Ramos (cell line): ENCODE data around the gene ACVR1B.

Source experiments
- in situ Hi-C: fragments of 300-500 bp; cut with MboI; formaldehyde crosslinking; loops from one replicate; pipeline ENCODE4 v1.14.3; 2022; ENCODE audit warnings: low sequenced_read_pairs; ENCODE audit not compliant: unreplicated experiment

Gene ACVR1B

DNA sequence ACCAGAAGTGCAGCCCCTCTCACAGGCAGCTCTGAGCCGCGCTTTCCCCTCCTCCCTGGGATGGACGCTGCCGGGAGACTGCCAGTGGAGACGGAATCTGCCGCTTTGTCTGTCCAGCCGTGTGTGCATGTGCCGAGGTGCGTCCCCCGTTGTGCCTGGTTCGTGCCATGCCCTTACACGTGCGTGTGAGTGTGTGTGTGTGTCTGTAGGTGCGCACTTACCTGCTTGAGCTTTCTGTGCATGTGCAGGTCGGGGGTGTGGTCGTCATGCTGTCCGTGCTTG, 43.0 kb downstream of the ACVR1B start:
- in situ Hi-C loops = no loop called here

DNA sequence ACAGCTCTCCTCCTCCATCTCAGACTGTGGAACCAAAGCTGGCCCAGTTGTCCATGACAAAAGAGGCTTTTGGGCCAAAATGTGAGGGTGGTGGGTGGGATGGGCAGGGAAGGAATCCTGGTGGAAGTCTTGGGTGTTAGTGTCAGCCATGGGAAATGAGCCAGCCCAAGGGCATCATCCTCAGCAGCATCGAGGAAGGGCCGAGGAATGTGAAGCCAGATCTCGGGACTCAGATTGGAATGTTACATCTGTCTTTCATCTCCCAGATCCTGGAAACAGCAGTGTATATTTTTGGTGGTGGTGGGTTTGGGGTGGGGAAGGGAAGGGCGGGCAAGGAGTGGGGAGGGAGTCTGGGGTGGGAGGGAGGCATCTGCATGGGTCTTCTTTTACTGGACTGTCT, 43.5 kb downstream of the ACVR1B start:
- in situ Hi-C loops = no loop called here

DNA sequence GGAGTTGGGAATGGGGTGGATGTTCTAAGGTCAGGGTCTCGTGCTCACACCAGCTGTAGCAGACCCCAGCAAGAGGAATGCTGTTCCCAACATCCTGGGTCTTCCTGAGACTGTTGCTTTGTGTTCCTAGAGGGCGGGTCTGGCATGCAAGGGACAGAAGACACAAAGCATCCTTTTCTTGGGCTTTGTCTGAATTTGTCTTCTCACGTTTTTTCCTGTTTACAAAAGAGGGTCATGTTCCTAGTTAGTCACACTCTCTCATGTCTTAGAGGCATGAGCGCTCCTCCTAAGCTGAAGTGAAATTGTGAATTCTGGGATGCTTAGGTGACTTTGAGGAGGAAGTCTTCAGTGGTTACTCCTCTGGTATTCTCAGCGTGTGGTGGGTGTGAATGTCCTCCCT, 45.6 kb downstream of the ACVR1B start:
- in situ Hi-C loops = no loop called here

DNA sequence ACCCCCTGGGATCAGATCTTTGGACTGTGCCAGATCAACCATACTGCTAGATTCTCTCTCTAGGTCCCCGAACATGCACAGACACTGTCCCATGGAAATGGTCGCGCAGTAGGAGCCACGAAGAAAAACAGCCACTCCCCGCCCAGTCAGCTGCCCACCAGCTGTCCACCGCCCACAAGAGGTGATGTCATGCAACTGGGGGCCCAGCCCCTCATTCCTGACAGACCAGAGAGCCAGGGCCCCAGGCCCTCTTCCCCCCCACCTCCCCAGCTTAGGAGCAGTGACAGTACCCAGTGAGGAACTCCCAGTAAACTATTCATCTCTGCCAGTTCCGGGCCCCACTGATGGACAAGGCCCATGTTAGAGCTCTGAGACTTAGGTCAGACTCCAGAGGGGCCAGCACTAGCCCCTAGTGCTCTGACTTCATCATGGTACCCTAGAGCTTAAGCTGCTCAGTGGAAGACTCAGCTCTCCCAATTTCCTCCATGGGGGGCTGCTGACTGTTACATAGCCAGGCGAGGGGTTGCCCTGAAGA, 51.6 kb downstream of the ACVR1B start:
- in situ Hi-C loops = no loop called here

DNA sequence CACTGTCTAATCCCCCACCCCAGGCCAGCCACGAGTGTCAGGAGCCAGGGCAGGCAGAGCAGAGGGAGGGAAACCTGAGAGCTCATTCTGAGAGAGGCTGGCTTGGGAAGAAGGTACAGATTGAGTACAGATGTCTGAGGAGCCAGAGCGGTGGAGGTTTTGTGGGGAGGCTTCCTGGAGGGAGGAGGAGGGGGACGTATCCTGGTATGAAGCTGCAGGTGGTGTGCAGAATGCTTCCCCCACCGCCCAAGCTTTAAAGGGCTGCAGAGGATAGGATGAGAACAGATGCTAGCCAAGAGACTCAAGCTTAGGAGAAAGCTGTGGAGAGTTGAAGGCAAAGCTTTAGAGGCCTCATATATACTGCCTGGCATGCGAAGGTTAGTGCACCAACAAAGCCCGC, 52.1 kb downstream of the ACVR1B start:
- in situ Hi-C loops = no loop called here

DNA sequence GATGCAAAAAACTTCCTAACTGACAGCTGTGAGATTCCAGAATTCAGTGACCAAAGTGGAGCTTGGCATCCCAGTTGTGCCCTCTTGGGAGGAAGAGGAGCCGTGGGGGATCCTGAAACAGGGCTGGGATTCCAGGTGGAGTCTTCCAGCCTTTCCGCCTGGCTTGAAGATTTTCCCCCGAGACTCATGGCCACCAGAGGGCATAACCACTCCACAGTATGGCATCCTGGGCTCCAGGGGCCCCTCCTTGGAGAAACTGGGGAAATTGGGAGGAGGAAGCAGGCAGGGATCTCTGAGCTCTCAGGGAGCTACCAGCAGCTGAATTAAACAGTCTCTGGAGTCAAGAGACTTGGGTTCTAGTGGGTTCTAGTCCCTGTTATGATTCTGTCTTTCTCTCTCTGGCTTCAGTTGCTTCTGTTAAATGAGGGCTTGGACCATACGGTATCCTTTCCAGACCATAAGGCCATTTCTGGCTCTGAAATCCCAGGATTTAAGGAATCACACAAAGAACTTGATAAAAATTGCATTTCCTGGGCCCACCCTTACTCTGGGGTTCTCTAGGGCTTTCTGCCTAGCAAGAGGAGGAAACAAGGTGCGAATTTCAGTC, 52.6 kb downstream of the ACVR1B start:
- in situ Hi-C loops = no loop called here

DNA sequence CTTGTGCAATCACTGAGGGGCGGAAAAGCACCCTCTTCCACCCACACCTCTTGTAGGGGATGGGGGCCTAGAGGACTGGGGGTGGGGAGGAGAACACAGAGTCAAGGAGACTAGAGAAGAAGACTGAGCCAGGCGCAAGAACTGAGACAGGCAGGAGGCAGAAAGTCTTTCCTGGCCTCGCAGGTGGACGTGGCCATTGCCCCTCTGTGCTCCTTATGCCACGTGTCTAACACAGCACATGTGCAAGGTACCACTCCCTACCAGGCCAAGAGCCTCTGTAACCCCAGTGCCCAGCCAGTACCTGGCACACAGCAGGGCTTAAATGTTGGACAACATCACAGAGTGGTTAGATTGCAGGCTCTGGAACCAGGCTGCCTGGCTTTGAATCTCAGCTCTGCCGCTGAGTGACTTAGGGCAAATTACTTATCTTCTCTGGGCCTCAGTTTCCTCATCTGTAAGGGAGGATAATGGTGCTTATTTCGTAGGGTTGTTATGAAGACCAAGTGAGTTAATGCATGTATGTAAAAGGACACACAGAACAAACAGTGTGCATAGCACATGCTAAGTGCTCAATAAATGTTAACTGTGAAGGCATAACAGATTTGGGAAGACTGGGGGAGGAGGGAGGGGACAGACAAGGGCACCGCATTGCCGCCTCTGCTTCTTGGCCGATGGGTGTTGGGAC, 53.9 kb downstream of the ACVR1B start:
- in situ Hi-C loops = no loop called here

DNA sequence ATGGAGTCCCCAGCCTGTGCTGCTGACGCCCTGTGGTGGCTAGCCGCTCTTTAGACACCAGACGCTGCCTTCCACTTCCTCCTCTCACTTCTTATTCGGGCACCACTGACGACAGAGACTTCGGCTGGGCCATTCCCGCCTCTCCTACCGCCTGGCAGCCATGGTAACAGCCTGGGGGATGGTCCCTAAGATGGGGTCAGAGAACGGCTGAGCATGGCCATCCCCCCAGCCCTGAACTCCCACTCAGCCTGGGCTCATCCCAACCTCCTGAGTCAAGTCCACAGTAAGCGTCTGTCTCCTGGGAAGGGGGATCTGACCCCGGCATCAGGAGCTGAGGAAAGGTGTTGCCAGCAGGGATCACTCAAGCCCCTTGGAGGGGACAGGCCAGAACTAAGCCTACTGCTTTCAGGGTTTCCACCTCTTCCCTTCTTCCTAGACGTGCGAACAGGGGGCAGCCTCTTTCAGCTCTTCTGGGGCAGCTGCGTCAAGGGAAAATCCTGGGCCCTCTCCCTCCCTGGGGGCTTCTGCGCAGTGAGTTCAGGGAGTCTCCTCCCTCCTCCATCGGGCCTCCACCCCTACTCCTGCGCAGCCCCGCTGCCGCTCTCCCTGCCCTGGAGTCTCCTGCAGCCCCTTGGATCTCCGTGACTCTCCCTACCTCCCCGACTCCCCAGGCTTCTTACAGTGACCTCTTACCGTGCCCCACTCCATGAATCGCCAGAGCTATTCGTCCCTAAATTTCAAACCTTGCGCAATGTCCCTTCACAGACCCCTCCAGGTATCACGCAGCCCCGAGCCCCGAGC, 54.6 kb downstream of the ACVR1B start:
- in situ Hi-C loops = no loop called here

DNA sequence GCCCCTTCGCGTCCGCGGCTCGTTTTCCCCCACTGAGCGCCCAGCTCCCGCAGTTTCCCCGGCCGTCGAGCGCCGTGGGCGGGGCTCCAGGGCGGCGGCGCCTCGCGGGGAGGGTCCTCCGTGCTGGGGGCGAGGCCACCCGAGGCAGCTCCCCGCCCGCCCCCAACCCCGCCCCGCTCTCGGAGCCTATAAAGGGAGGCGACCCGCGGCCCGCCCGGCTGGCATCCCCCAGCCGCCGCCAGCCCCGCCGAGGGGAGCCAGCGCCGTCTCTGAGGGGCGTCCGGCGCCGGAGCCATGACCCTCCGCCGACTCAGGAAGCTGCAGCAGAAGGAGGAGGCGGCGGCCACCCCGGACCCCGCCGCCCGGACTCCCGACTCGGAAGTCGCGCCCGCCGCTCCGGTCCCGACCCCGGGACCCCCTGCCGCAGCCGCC, 55.2 kb downstream of the ACVR1B start, which contains the start of gene TAMALIN:
TAMALIN (plus strand) TSS at position 221 of the 432 bp plus-strand sequence; CDS start at position 295, 74 bp downstream.
- in situ Hi-C loops = no loop called here

DNA sequence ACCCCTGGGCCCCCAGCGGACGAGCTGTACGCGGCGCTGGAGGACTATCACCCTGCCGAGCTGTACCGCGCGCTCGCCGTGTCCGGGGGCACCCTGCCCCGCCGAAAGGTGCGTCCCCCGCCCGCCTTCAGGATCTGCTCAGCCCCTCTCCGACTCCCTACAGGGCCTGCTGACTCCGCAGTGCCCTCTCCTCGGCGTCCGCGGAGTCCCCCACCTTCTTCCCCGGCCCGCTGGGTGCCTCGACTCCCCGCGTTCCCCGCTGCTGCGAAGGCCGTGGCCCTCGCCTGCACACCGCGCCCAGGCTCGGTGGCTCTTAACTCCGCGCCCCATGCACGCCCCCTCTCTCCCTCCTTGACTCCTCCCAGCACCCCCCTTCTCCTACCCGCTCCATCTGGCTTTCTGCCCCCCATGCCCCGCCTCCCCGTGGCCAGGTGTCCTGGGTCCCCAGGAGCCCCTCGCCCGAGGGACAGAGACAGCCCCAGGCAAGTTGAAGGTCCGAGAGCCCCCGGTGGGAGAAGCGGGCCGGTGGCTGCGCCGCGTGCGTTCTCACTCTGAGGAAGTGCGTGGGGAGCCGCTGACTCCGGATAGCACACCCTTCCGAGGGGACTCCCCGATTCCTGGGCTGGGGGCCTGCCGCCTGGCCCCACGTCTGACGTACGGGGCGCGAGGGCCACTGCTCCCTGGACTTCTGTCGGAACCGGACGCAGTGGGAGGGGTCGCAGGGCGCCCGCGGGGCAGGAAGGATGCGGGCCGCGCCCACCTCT, 55.8 kb downstream of the ACVR1B start:
- in situ Hi-C loops = no loop called here

DNA sequence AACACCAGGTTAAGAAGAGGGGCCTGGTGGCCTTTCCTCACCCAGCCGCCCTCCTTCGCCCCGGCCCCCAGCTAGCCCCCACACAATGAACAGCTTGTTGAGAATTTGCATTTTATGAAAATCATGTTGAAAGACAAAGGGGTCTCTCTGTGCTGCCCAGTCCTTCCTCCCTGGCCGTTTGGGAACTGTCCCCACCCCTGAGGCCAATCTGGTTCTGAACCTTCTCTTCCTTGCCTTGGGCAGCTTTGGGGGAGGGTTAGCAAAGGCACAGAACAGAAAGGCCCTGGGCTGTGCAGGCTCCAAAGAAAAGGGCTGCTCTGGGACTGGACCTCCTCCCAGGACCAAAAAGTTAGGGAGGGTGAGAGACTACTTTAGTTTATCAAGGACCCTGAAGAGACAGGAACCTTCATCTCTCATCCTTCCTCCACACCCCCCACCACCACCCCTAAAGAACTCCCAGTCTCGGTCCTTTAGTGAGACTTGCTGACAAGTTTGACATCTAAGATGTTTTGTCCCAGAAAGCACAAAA, 56.5 kb downstream of the ACVR1B start:
- in situ Hi-C loops = no loop called here

DNA sequence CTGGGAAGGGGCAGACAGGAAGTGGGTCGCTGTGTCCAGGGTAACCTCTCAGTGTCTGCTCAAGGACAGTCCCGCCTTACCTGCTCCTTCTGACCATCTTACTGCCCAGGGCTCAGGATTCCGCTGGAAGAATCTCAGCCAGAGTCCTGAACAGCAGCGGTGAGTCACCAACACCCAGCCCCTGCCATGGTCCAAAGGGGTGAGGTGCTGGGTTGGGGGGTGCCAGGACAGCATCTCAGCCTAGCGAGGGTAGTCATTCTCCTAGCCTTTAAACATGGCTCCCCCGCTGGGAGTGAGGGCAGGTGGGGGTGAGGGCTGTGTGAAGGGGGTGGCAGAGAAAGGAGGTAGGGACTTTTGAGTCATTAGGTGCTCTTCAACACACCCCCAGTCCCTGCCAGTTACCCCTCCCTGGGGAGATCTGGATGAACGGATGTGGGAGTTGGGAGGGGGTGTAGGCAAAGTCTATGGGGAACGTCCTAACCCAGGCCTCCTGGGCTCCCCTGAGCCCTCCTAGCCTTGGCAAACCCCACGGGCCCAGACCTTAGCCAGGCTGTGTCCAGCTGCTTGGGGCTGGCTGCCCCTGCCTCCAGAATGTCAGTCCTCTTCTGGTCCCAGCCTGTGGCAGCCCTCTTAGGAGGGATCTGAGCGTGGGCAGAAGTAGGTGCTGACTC, 57.7 kb downstream of the ACVR1B start:
- in situ Hi-C loops = no loop called here

DNA sequence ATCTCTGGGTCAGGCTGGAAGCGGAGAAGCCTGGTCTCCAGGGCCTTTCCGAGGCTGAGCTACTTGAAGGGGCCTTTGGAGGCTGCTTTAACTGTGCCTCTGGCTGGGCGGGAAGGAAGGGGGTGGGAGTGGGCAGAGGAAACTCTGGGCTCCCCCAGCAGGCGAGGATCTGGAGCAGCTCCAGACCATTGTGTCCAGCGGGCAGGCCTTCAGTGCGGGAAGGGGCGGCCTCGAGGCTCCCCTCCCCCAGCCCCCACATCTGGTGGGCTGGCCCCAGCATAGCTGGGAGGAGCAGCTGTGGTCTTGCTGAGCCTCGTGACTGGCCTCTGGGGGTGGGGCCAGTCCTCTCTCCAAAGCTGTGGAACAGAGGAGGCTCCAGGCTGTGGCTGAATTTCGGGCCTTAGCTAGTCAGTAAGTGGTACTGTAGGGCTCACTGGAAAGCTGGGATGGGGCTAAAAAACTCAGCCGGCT, 58.7 kb downstream of the ACVR1B start:
- in situ Hi-C loops = no loop called here

DNA sequence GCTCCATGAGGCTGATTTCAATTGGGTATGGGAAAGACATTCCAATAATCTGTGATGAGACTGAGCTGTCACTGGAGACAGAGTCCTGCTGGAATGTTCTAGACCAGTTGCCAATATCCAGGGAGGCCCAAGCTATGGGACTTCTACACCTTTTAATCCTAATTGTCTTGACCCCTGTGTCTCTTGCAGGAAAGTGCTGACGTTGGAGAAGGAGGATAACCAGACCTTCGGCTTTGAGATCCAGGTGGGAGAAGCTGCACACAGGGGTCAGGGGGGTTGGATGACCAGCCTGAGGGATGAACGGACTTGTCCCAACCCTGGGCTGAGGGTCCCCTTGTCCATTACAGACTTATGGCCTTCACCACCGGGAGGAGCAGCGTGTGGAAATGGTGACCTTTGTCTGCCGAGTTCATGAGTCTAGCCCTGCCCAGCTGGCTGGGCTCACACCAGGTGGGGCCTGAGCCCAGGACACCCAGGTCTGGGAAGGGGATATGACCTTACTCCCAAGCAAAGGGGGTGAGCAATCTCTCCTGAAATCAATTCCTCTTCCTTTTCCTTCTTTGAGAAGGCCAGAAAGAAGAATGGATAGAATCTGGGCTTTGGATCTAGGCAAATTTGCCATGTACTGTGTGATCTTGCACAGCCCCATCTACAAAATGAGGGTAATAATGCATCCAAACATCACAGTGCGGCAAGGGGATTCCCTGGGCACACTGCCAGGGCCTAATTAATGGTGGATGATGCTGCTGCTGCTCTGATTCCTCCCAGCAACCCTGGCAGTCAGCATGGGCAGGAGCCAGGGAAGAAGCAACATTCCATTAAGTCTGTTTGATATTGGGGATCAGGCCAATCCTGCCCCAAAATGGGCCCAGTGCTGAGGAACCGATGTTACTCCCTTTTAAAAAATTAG, 59.4 kb downstream of the ACVR1B start:
- in situ Hi-C loops = no loop called here

DNA sequence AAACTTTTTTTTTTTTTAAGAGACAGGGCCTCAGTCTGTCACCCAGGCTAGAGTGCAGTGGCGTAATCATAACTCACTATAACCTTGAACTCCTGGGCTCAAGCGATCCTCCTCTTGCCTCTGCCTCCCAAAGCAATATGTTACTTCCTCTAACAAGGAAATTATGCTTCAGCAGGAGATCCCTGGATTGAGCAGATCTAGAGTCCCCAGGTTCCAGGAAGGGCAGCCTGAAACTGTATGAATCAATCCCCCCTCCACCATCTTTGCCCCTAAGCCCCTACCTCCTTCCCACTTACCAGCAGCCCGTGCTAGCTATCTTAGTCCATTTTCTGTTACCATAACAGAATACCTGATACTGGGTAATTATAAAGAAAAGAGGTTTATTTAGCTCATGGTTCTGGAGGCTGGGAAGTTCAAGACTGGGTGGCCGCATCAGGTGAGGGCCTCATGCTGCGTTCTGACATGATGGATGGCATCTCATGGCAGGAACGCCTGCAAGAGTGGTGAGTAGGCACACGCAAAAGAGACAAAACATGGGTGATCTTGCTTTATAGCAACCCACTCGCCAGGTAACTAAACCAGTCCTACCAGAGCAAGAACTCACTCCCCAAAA, 60.2 kb downstream of the ACVR1B start:
- in situ Hi-C loops = no loop called here

DNA sequence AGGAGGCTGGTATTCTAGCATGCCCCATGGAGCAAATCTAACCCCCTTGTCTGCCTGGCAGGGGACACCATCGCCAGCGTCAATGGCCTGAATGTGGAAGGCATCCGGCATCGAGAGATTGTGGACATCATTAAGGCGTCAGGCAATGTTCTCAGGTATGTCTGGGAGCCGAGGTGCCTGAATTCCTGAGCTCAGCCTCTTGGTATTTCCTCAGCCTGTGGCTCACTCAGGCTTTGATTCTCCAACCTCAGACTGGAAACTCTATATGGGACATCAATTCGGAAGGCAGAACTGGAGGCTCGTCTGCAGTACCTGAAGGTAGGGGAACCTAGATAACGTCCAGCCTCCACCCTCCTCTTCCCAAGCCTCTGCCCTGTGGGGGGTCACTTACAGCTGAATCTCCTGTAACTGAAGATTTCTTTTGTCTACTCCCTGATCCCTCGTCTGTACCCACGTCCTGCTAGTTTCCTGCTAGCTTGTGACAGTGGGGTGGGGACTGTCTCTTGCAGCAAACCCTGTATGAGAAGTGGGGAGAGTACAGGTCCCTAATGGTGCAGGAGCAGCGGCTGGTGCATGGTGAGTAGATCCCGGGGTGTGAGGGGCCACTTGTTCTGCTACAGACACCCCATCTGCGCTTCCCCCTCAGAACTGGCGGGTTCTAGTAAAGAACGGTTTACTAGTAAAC, 62.3 kb downstream of the ACVR1B start:
- in situ Hi-C loops = no loop called here
